GM19455 (cell line): ENCODE data around the gene SMC1B.
"Not testable (repeated sequence)": the region's sequence is repeated elsewhere in the genome, so short reads cannot be mapped to it uniquely, and the experiment has no call there.

Source experiments
- ATAC-seq: cut with Tn5 transposase; IDR thresholded peaks from one replicate; pipeline ENCODE4 v1.9.1; 2021; ENCODE audit not compliant: unreplicated experiment

SMC1B gene

GRCh38 chr22:45305456-45306075 lies 107.8 kb downstream of the SMC1B start:
- ATAC-seq = no peak

GRCh38 chr22:45304971-45305370 lies 108.4 kb downstream of the SMC1B start:
- no peak for ATAC-seq

DNA sequence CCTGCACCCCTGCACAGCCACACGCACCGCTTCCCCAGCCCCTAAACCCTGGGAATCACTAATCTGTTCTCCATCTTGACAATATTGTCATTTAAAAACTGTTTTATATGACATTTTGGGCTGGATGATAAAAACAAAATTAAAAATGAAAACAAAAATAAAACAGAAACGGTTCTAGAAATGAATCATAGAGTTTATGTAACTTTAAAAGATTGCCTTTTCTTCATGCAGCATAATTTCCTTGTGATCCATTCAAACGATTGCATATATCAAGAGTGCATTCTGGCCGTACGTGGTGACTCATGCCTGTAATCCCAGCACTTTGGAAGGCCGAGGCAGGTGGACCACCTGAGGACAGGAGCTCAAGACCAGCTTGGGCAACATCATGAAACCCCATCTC lies 110.2 kb downstream of the SMC1B start:
- ATAC-seq = no peak

- ATAC-seq = no peak
Measured at GRCh38 chr22:45302751-45303150, 110.6 kb downstream of the SMC1B start.

DNA sequence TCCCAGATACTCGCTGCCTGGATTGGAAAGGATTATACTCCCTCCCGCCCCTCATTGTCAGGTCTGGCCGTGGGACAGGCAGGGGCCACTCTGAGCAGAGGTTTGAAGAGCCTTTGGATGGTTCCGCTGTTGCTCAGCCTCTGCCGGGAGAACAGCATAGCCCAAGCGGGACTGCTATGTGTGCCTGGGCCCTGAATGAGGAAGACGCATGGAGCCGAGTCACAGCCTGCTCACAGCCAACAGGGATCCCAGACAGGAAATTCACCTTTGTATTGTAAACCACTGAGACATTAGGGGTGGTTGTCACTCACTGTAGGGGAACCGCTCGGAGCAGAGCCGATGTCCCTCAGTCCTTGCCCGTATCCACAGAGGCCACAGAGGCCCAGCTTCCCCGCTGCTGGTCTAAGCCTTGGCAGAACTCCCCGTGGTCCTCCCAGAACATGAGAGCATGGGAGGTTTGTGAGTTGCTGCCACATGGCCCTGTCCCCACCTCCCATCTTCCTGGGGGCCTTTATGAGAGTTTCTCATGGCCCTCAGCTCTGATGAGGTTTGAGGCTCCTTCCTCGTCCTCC lies 114.4 kb downstream of the SMC1B start:
- no peak for ATAC-seq

DNA sequence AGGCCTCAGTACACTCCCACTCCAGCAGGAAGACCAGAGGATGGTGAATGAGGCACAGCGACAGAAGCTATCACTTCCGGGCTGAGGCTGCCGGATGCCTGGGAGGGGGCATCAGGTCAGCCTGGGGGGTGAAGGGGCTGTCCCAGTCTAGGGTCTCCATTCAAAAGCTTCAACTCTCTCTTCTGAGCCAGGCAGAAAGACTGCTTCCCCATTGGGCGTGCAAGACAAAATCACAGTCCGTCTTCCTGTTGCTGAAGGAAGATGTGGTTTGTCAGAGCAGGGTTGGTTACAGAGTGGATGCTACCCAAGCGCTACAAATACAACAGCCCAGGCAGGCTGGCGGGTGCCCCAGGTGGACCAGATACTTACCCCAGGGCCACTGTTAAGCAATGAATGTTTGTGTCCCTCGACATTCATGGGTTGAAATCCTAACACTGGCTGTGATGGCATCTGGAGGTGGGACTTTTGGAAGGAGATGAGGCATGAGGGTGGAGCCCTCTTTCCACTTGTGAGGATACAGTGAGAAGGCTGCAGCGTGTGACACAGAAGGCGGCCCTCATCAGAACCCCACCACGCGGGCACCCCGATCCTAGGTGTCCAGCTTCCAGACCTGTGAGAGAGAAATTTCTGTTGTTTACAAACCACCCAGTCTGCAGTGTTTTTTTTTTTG lies 116.6 kb downstream of the SMC1B start:
- no peak for ATAC-seq

DNA sequence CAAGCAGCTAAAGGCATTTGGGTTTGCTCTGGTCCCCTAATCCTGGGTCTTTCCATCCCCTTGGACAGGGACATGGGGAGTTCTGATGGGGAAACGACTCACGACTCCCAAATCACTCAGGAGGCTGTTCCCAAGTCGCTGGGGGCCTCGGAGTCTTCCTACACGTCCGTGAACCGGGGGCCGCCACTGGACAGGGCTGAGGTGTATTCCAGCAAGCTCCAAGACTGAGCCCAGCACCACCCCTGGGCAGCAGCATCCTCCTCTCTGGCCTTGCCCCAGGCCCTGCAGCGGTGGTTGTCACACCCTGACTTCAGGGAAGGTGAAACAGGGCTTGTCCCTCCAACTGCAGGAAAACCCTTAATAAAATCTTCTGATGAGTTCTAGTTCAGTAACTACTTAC lies 117.9 kb downstream of the SMC1B start:
- ATAC-seq = no peak

GRCh38 chr22:45295004-45295403 lies 118.4 kb downstream of the SMC1B start:
- ATAC-seq = not testable (repeated sequence)
